HepG2 (cell line): Measurements from ENCODE around the gene BIRC5. TPM values are rescaled to one million over a fixed set of nuclear protein-coding genes. Genes with fewer than 3 reads are reported as not detected.

Experiments
- ARID3A ChIP-seq: IDR thresholded peaks from 2 replicates; pipeline ENCODE4 v1.6.1; 2012; ENCODE audit warnings: low read depth, low read length, improper control_type of control experiment
- ATM ChIP-seq: fragments of 450-650 bp; IDR thresholded peaks from 2 replicates; pipeline ENCODE4 v1.7.1; 2017; ENCODE audit warnings: mild to moderate bottlenecking, borderline replicate concordance
- GABPA ChIP-seq, 2 experiments: IDR thresholded peaks; 2 replicates each; pipeline ENCODE4 v1.6.1; 2011 to 2016; ENCODE audit warnings: low read depth in 2 of 2, low read length in 1 of 2, missing biosample characterization in 1 of 2, missing genetic modification characterization in 1 of 2
- MIER3 ChIP-seq: IDR thresholded peaks from 2 replicates; pipeline ENCODE4 v1.6.1; 2016; ENCODE audit warnings: missing compliant biosample characterization, borderline replicate concordance
- PLSCR1 ChIP-seq: sonication (generic); formaldehyde crosslinking; IDR thresholded peaks from 2 replicates; pipeline ENCODE4 v1.5.0; 2020; ENCODE audit warnings: missing genetic modification reagents, mild to moderate bottlenecking, borderline replicate concordance
- PRDM4 ChIP-seq: sonication (generic); formaldehyde crosslinking; IDR thresholded peaks from 2 replicates; pipeline ENCODE4 v1.9.0; 2021; ENCODE audit warnings: missing genetic modification reagents, borderline replicate concordance
- ZNF232 ChIP-seq: sonication (generic); formaldehyde crosslinking; IDR thresholded peaks from 2 replicates; pipeline ENCODE4 v1.4.0; 2020; ENCODE audit warnings: missing genetic modification reagents, borderline replicate concordance
- ZNF234 ChIP-seq: sonication (generic); formaldehyde crosslinking; conservative IDR thresholded peaks from 2 replicates; pipeline ENCODE4 v1.5.1; 2020; ENCODE audit warnings: mild to moderate bottlenecking, missing genetic modification reagents
- ZNF567 ChIP-seq: sonication (generic); formaldehyde crosslinking; IDR thresholded peaks from 2 replicates; pipeline ENCODE4 v1.8.1; 2023; ENCODE audit warnings: mild to moderate bottlenecking, missing genetic modification reagents, borderline replicate concordance
- ZNF652 ChIP-seq: IDR thresholded peaks from 2 replicates; pipeline ENCODE4 v1.6.1; 2016; ENCODE audit warnings: low read depth, borderline replicate concordance
- ZNF672 ChIP-seq: sonication (generic); formaldehyde crosslinking; IDR thresholded peaks from 2 replicates; pipeline ENCODE4 v1.8.1; 2022; ENCODE audit warnings: missing genetic modification reagents
- ZNF782 ChIP-seq: sonication (generic); formaldehyde crosslinking; IDR thresholded peaks from 2 replicates; pipeline ENCODE4 v1.4.0; 2020; ENCODE audit warnings: missing genetic modification reagents, mild to moderate bottlenecking, borderline replicate concordance
- polyA plus RNA-seq, 8 experiments: library from polyadenylated mRNA; depleted of rRNA in 3 of 8; stranded (reverse) in 7 of 8; unstranded in 1 of 8; fragments of >200 nt; fragmentation: Illumina TruSeq in 4 of 8; extraction: Trizol in 4 of 8; gene quantifications; 2 replicates each; pipeline versions ENCODE4 v1.2.1 to v1.2.3, GENCODE V29; 2011 to 2016; ENCODE audit warnings: low read depth in 4 of 8, missing spikeins in 1 of 8, mixed read lengths in 1 of 8; ENCODE audit not compliant: insufficient read depth in 1 of 8
- total RNA-seq, 5 experiments: library from RNA; depleted of rRNA; stranded (reverse); fragments of >200 nt; fragmentation: Illumina TruSeq; extraction: Trizol; gene quantifications; 2 replicates each; pipeline ENCODE4 v1.2.3, GENCODE V29; 2016; ENCODE audit warnings: low read depth in 1 of 5
- TF ChIP-seq, protein P1 (sequence below): sonication (generic); formaldehyde crosslinking; IDR thresholded peaks from 2 replicates; pipeline ENCODE4 v1.5.0; 2020; ENCODE audit warnings: mild to moderate bottlenecking, missing genetic modification reagents
- TF ChIP-seq, protein P2 (sequence below): sonication (generic); formaldehyde crosslinking; IDR thresholded peaks from 2 replicates; pipeline ENCODE4 v1.8.1; 2023; ENCODE audit warnings: missing genetic modification reagents, mild to moderate bottlenecking, borderline replicate concordance
- TF ChIP-seq, protein P3 (sequence below): IDR thresholded peaks from 2 replicates; pipeline ENCODE4 v1.6.1; 2016; ENCODE audit warnings: mild to moderate bottlenecking
- TF ChIP-seq, protein P4 (sequence below): sonication (generic); formaldehyde crosslinking; IDR thresholded peaks from 2 replicates; pipeline ENCODE4 v1.8.1; 2023; ENCODE audit warnings: mild to moderate bottlenecking, inconsistent platforms, moderate library complexity, missing genetic modification reagents, borderline replicate concordance

Gene BIRC5
- total and polyA plus RNA-seq, 2 of the 13 experiments (the other 11 are each of a cell fraction or from before 2014, with no cell fraction given), result 30.3 to 135 TPM

GRCh38 chr17:78186692-78187595, 27.1 kb upstream of the BIRC5 start, which contains the start of the genes AFMID and TK1 (continued):
- TF ChIP-seq ZNF567 (CRISPR knock-in tag), result peak; percentile 93
- TF ChIP-seq GABPA (IDR thresholded peaks at IDR 0.05; ENCODE audit: low read depth, low read length), result no peak
- no peak for TF ChIP-seq GABPA (CRISPR knock-in tag; IDR thresholded peaks at IDR 0.05; ENCODE audit: low read depth)
- TF ChIP-seq ZNF234 (CRISPR knock-in tag), result no peak
- TF ChIP-seq ATM, result no peak
- TF ChIP-seq, protein P1, sequence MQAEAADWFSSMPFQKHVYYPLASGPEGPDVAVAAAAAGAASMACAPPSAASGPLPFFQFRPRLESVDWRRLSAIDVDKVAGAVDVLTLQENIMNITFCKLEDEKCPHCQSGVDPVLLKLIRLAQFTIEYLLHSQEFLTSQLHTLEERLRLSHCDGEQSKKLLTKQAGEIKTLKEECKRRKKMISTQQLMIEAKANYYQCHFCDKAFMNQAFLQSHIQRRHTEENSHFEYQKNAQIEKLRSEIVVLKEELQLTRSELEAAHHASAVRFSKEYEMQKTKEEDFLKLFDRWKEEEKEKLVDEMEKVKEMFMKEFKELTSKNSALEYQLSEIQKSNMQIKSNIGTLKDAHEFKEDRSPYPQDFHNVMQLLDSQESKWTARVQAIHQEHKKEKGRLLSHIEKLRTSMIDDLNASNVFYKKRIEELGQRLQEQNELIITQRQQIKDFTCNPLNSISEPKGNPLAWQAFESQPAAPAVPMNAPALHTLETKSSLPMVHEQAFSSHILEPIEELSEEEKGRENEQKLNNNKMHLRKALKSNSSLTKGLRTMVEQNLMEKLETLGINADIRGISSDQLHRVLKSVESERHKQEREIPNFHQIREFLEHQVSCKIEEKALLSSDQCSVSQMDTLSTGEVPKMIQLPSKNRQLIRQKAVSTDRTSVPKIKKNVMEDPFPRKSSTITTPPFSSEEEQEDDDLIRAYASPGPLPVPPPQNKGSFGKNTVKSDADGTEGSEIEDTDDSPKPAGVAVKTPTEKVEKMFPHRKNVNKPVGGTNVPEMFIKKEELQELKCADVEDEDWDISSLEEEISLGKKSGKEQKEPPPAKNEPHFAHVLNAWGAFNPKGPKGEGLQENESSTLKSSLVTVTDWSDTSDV (CRISPR knock-in tag), result peak; percentile 79
- TF ChIP-seq, protein P2, sequence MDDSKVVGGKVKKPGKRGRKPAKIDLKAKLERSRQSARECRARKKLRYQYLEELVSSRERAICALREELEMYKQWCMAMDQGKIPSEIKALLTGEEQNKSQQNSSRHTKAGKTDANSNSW (CRISPR knock-in tag), result no peak
- no peak for TF ChIP-seq ZNF782 (CRISPR knock-in tag)
- TF ChIP-seq ZNF672 (CRISPR knock-in tag), result peak; percentile 92; the same call in 1 of the 2 replicates
- TF ChIP-seq, protein P3, sequence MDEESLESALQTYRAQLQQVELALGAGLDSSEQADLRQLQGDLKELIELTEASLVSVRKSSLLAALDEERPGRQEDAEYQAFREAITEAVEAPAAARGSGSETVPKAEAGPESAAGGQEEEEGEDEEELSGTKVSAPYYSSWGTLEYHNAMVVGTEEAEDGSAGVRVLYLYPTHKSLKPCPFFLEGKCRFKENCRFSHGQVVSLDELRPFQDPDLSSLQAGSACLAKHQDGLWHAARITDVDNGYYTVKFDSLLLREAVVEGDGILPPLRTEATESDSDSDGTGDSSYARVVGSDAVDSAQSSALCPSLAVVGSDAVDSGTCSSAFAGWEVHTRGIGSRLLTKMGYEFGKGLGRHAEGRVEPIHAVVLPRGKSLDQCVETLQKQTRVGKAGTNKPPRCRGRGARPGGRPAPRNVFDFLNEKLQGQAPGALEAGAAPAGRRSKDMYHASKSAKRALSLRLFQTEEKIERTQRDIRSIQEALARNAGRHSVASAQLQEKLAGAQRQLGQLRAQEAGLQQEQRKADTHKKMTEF (CRISPR knock-in tag), result peak; percentile 89
- TF ChIP-seq PRDM4, result no peak; the same call in 1 of the 2 replicates
- no peak; the same call in 1 of the 2 replicates for TF ChIP-seq ZNF232 (CRISPR knock-in tag)
- TF ChIP-seq MIER3 (CRISPR knock-in tag), result peak; percentile 78
- no peak; the same call in 1 of the 2 replicates for TF ChIP-seq PLSCR1 (CRISPR knock-in tag)
- TF ChIP-seq, protein P4, sequence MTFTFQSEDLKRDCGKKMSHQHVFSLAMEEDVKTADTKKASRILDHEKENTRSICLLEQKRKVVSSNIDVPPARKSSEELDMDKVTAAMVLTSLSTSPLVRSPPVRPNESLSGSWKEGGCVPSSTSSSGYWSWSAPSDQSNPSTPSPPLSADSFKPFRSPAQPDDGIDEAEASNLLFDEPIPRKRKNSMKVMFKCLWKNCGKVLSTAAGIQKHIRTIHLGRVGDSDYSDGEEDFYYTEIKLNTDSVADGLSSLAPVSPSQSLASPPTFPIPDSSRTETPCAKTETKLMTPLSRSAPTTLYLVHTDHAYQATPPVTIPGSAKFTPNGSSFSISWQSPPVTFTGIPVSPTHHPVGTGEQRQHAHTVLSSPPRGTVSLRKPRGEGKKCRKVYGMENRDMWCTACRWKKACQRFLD (CRISPR knock-in tag), result no peak; the same call in 1 of the 2 replicates
- TF ChIP-seq ZNF652 (CRISPR knock-in tag), result no peak
- TF ChIP-seq ARID3A, result peak; percentile 66; the same call in 1 of the 2 replicates
